ENCODE results near the gene TTL.

Gene TTL

DNA sequence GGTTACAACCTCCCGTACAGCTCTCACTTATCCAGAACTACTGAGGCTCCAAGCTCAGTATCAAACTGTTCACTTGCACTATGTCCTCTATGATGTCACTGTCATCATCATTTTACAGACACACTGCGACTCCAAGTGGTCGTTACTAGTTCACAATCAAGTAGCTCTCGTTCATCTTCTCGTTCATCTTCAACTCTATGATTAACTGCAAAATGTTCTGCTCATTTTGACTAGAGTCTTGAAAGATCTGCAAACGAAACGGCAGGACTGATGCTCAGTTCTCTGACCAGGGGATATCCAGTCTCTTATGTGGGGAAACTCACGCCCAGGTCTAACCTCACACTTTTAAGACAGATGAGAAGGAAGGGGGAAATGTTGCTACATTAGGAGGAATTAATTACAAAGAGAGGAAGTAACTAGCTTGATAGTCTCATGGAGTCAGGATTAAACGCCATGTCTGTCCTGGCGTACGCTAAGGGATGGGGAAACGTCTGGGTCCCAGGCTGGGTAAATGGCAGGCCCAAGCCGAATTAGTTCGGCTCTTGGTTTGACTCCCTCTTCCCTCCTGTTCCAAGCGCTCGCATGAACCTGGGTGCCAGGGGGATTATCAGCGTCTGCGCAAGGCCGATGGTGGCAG is 101.7 kb downstream of the TTL start:
- DNase-seq (ENCODE audit: low read depth): no peak

DNA sequence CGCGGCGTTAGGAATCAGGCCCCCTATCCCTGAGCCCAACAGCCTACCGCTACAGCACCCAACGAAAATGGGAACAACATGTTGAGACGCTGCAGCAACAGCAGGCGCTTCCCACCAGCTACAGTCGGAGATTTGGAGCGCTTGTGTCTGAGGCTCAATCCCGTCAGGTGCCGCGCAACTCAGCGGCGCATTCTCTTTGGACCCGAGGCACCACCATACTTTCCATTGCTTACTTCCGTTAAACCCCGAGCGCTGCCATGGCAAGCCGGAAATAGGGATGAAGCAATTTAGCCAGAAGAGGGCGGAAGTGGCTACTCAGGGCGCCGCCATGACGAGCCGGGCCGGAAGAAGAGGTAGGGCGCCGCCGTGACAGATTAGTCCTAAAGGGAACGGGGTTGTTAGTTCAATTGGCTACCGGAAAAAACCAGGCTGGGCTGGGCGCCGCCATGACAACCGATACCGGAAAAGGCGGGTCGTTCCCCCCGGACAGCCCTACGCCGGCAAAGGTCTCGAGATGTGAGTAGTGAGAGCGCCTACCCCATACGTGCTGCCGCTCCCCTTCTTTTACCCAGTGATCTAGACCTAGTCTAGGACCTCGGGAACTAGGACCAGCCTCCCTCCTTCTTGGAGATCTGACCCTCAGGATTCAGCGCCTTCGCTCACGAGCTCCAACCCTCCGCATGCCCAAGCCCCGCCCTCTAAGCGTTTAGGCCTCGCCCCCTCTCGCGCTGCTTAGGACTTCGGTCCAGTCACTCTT is 102.4 kb downstream of the TTL start, which contains the start of gene CHCHD5:
Gene CHCHD5, plus strand, starts transcription at position 476 of the 757 bp plus-strand sequence. Its CDS starts 39 bp downstream, at position 515.
- peak; percentile 92 for DNase-seq (ENCODE audit: low read depth)

DNA sequence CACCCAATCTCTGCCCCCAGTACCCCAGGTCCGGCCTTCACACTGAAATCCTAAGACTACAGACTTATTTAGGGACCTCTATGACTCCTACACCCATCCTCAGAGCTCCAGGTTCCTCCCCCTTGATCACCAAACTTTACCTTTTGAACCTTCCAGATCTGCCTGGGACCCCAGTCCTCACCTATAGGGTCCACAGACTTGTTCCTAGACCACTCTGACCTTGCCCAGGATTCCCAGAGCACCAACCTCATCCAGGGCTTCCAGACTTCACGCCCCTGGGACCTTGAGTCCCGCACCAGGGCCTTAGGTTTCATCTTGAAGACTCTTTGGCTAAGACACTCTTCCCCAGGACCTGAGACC is 102.9 kb downstream of the TTL start:
- DNase-seq (ENCODE audit: low read depth): no peak

DNA sequence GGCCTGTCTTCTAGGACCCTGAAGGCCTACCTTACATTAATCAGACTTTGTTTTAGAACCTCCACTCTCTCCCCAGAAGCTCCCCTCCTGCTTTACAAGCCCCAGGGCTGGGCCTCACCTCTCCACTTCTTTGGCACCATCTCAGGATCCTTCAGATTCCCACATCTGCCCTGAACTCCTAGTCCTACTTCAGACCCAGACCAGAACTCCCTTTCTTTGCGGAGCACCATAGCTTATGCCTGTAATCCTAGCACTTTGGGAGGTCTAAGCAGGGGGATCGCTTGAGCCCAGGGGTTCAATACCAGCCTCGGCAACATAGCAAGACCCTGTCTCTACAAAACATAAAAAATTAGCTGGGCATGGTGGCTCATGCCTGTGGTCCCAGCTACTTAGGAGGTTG is 103.4 kb downstream of the TTL start:
- DNase-seq (ENCODE audit: low read depth): no peak

DNA sequence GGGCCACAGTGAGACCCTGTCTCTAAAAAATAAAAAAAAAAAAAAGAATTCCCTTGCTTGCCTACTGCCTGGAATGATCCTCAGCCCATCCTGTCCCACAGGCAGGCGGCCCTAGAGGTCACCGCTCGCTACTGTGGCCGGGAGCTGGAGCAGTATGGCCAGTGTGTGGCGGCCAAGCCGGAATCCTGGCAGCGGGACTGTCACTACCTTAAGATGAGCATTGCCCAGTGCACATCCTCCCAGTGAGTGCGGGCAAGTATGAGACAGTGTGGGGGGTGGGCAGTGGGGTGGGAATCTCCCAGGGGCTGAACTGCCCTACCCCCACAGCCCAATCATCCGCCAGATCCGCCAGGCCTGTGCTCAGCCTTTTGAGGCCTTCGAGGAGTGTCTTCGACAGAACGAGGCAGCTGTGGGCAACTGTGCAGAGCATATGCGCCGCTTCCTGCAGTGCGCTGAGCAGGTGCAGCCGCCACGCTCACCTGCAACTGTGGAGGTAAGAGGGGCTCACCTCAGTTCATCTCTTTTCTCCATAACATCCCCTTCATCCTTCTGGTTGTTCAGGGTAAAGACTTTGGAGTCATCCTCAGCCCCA is 104.0 kb downstream of the TTL start:
- no peak for DNase-seq (ENCODE audit: low read depth)

DNA sequence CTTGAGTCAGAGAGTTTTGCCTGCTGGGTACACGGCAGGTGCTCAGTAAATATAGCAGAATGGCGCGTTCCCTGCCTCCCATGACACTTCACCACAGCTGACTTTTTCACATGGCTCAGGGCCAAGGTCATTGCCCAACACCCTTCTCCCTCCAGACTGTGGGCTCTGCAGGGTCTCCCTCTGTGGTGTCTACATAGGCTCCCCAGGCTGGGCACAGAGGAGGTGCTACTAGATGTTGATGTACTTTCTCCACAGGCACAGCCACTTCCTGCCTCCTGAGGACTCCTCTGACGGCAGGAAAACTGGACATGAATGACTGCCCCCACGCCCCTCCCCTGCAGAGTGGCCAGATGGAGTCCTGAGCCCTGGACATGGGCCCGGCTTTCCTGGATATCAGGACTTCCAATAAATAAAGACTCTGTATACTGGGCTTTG is 106.7 kb downstream of the TTL start:
- no peak for DNase-seq (ENCODE audit: low read depth)
